ENCODE data around the gene CPNE5. TPM values are rescaled to one million over a fixed set of nuclear protein-coding genes. Genes with fewer than 3 reads are reported as not detected.
A peak's percentile ranks its signal among the peaks of the same experiment; 100 is the strongest.

Gene CPNE5
- total RNA-seq, 1 experiment from 2014 or later: 0.44 TPM

GRCh38 chr6:36862164-36862847 lies 23.1 kb upstream of the CPNE5 start:
- H3K4me1 ChIP-seq (ENCODE audit: control insufficient read depth, insufficient read depth, low read length): peaks cover 6% of the 10 kb centered on the region
- ATAC-seq (no peak), DNase-seq (ENCODE audit: low read depth, low spot score) (no peak)
- CTCF ChIA-PET: no interaction called here
- no peak overlapping the region for H3K27ac ChIP-seq (ENCODE audit: low read length)
- H3K9me3 ChIP-seq (ENCODE audit: control insufficient read depth, insufficient read depth, low read depth, low read length): no peaks in the 10 kb centered on the region
- in situ Hi-C loops (cut with HindIII; ENCODE audit: low pct_unique_long_range_greater_than_20kb, low sequenced_read_pairs) (no loop called here), intact Hi-C loops (cut with micrococcal nuclease; ENCODE audit: unreplicated experiment) (no loop called here)
- H3K36me3 ChIP-seq (ENCODE audit: control insufficient read depth, insufficient read depth, low read length): no peaks in the 10 kb centered on the region
- TF ChIP-seq SIN3A (IDR thresholded peaks at IDR 0.05; ENCODE audit: borderline replicate concordance, insufficient read depth, low read depth, low read length) (no peak), TCF7L2 (IDR thresholded peaks at IDR 0.05; ENCODE audit: low read depth, low read length) (no peak), CTCF (IDR thresholded peaks at IDR 0.05) (no peak), POLR2AphosphoS5 (IDR thresholded peaks at IDR 0.05; ENCODE audit: low read depth, low read length) (no peak)
- TF ChIP-seq, protein P1, sequence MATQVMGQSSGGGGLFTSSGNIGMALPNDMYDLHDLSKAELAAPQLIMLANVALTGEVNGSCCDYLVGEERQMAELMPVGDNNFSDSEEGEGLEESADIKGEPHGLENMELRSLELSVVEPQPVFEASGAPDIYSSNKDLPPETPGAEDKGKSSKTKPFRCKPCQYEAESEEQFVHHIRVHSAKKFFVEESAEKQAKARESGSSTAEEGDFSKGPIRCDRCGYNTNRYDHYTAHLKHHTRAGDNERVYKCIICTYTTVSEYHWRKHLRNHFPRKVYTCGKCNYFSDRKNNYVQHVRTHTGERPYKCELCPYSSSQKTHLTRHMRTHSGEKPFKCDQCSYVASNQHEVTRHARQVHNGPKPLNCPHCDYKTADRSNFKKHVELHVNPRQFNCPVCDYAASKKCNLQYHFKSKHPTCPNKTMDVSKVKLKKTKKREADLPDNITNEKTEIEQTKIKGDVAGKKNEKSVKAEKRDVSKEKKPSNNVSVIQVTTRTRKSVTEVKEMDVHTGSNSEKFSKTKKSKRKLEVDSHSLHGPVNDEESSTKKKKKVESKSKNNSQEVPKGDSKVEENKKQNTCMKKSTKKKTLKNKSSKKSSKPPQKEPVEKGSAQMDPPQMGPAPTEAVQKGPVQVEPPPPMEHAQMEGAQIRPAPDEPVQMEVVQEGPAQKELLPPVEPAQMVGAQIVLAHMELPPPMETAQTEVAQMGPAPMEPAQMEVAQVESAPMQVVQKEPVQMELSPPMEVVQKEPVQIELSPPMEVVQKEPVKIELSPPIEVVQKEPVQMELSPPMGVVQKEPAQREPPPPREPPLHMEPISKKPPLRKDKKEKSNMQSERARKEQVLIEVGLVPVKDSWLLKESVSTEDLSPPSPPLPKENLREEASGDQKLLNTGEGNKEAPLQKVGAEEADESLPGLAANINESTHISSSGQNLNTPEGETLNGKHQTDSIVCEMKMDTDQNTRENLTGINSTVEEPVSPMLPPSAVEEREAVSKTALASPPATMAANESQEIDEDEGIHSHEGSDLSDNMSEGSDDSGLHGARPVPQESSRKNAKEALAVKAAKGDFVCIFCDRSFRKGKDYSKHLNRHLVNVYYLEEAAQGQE (IDR thresholded peaks at IDR 0.05; ENCODE audit: insufficient read depth in 1 of 2, low read depth in 2 of 2, low read length in 1 of 2): no peak
- no peak overlapping the region for H3K4me3 ChIP-seq (ENCODE audit: low read depth in 2 of 2, low read length in 2 of 2)
- H3K27me3 ChIP-seq (ENCODE audit: control insufficient read depth, insufficient read depth, low read length): no peaks in the 10 kb centered on the region
- BruUV-seq (replicated peaks): no TSS peak
- POLR2A ChIA-PET: no interaction called here

DNA sequence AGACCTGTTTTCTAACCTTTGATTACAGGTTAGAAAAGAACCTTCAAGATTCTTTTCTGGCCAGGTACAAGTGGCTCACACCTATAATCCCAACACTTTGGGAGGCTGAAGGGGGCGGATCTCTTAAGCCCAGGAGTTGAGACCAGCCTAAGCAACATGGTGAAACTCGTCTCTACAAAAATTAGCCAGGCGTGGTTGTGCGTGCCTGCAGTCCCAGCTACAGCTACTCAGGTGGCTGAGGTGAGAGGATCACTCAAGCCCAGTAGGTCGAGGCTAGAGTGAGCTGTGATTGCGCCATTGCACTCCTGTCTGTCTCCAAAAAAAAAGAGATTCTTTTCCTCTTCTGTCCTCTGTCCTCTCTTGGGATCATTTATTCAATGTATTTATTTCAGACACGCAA lies 20.9 kb upstream of the CPNE5 start:
- H3K27me3 ChIP-seq (ENCODE audit: control insufficient read depth, insufficient read depth, low read length): no peaks in the 10 kb centered on the region
- no peak overlapping the region for H3K4me3 ChIP-seq (ENCODE audit: low read depth in 2 of 2, low read length in 2 of 2)
- peaks cover 9% of the 10 kb centered on the region for H3K4me1 ChIP-seq (ENCODE audit: control insufficient read depth, insufficient read depth, low read length)
- peak overlapping the region; percentile 45; the same call in 1 of the 2 replicates for H3K27ac ChIP-seq (ENCODE audit: low read length)
- intact Hi-C loops (cut with micrococcal nuclease; ENCODE audit: unreplicated experiment): no loop called here
- ATAC-seq (no peak), DNase-seq (ENCODE audit: low read depth, low spot score) (no peak)
- no peaks in the 10 kb centered on the region for H3K9me3 ChIP-seq (ENCODE audit: control insufficient read depth, insufficient read depth, low read depth, low read length)
- peaks cover 5% of the 10 kb centered on the region for H3K36me3 ChIP-seq (ENCODE audit: control insufficient read depth, insufficient read depth, low read length)
- in situ Hi-C loops (cut with HindIII; ENCODE audit: low pct_unique_long_range_greater_than_20kb, low sequenced_read_pairs): no loop called here
- POLR2A ChIA-PET: no interaction called here
- TF ChIP-seq TCF7L2 (IDR thresholded peaks at IDR 0.05; ENCODE audit: low read depth, low read length) (no peak), CTCF (IDR thresholded peaks at IDR 0.05) (no peak), POLR2AphosphoS5 (IDR thresholded peaks at IDR 0.05; ENCODE audit: low read depth, low read length) (no peak), SIN3A (IDR thresholded peaks at IDR 0.05; ENCODE audit: borderline replicate concordance, insufficient read depth, low read depth, low read length) (no peak)
- TF ChIP-seq, protein P1 (IDR thresholded peaks at IDR 0.05; ENCODE audit: insufficient read depth in 1 of 2, low read depth in 2 of 2, low read length in 1 of 2): no peak
- CTCF ChIA-PET: interaction anchor here (0.6 to 0.9 kb wide), 4 partner anchors 10 to 158 kb away, joined by 3 to 4 read pairs (median 4); no protein-coding TSS in a partner anchor
- BruUV-seq (replicated peaks): no TSS peak

Data from Panc1 (cell line).